ENCODE data around the gene TAMALIN.
"Not testable (repeated sequence)": the region's sequence is repeated elsewhere in the genome, so short reads cannot be mapped to it uniquely, and the experiment has no call there.

TAMALIN gene

GRCh38 chr12:52006726-52007157 is at the start of gene TAMALIN:
TSS of gene TAMALIN (plus strand) at chr12:52006946. CDS start at chr12:52007020, 74 bp downstream.
- DNase-seq: peak; percentile 71

DNA sequence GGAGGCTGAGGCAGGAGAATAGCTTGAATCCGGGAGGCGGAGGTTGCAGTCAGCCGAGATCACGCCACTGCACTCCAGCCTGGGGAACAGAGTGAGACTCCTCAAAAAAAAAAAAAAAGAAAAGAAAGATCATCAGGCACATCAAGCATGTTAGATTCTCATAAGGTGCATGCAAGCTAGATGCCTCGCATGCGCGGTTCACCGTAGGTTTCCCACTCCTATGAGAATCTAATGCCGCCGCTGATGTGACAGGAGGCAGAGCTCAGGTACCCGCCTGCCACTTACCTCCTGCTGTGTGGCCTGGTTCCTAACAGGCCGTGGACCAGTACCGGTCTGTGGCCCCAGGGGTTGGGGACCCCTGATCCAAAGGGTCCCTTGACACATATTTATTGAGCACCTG is 48.2 kb upstream of the TAMALIN start:
- DNase-seq: no peak

DNA sequence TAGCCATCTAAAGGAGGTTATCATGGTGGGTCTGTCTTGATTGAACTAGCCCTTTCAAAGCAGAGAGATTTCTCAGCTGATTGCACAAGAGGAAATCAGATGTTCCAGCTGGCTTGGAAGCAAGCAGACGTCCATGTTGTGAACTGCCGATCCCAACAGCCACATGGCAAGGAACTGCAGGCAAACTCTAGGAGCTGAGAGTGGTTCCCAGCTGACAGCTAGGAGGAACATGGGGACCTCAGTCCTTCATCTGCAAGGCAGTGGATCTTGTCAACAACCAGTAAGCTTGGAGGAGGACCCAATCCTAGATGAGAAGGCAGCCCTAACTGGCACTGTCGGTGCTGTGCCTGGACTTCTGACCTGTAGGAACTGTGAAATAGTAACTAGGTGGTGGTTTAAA is 47.5 kb upstream of the TAMALIN start:
- no peak for DNase-seq

DNA sequence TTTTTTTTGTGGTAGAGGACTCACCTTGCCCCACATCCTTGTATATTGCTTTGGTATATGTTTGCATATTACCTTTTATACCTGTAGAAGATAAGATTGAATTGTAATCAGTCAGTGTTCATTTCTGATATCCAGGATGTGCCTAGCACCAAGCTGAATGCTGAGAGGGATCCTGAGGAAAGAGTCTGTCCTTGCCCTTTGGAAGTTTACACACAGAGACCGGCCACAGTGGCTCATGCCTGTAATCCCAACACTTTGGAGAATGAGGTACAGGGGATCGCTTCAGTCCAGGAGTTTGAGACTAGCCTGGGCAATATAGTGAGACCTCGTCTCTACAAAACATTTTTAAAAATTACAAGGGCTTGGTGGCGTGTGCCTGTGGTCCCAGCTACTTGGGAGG is 46.8 kb upstream of the TAMALIN start:
- DNase-seq: no peak

GRCh38 chr12:51960488-51960887 is 46.3 kb upstream of the TAMALIN start:
- no peak for DNase-seq

- no peak for DNase-seq
These were observed 45.9 kb upstream of the TAMALIN start for GRCh38 chr12:51960890-51961289.

DNA sequence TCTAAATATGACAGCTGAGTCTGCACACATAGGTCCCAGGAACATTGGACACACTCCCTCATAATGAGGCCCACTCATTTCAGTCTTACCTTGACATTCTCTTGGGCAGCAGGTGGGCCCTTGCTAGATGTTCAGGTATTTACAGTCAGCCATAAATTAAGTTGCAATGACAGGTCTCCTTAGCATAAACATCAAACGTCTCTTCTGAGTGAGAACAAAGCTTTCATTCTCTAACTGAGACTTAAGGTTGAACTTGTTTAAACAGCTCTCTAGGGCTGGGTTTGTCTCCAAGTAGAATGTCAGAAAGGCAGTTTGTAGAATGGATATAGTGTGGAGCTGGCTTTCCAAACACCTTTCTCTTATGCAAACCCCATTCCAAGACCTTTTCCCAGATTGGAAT is 44.9 kb upstream of the TAMALIN start:
- DNase-seq: no peak

DNA sequence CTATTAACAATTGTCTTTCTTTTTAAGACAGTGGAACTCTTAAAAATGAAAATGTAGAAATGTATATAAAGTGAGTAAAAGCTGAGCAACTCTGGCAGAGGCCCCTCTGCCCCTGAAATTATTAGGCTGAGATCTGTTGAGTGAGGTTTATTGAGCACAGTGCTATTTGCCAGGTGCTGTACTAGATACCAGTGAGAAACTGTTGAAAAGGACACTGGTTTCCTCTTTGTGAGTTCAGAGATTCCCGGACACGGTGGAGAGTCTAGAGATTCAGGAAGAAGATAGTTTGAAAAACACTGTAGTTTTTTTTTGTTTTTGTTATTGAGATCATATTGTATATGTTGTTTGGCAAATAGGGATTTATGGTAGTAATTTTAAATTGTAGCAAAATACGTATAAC is 44.0 kb upstream of the TAMALIN start:
- DNase-seq: no peak

- no peak for DNase-seq
These were observed 43.3 kb upstream of the TAMALIN start for GRCh38 chr12:51963477-51963876.

- DNase-seq: no peak
These were observed 37.1 kb upstream of the TAMALIN start for GRCh38 chr12:51969643-51970042.

DNA sequence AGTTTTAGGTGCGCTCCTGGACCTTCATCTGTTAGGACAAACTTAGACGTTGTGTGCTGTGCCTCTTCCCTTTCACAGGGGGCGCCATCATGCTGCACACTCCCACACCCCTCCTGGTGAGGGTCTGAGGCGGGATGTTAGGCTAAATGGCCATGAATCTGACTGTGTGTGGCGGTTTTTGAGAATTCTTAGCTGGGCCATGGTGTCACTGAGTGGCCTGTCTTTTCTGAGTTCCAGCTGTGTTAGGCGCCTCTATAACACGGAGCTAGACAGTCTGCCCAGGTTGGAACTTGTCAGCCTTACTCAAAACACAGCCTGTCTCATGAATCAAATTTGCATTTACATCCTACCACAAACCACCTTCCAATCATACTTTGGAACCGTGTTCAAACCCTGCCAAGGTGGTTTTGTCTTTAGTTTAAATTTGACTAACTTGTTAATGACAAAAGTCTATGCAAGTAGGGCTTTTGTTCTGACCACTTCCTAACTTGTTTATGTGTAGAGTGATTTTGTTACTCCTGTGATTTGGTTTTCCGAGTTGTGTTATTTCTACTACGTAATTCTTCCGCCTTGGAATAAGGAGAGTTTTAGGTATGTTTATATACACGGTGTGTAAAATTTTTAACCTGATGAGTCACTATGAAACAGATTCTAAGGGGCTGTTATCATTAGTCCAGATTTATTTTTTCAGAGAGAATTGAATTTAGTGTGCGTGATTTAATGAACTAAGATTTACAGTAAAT is 35.7 kb upstream of the TAMALIN start:
- peak; percentile 33 for DNase-seq

GRCh38 chr12:51971679-51972421 is 34.9 kb upstream of the TAMALIN start:
- DNase-seq: no peak

DNA sequence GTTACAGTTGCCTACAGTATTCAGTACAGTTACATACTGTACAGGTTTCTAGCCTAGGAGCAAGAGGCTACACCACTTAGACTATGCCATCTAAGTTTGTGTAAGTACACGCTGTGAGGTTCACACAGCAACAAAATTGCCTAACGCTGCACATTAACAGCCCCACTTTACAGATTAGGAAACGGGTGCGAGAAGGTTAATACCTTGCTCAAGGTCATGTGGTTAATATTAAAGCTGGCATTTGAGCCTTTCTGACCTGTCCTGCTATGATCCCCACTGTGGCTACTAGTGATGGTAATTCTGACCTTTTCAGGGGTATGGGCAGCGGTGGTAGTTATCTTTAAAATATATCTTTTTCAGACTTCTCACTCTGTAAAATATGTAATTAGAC is 34.3 kb upstream of the TAMALIN start:
- no peak for DNase-seq

GRCh38 chr12:51972849-51973273 is 33.9 kb upstream of the TAMALIN start:
- peak; percentile 29 for DNase-seq

DNA sequence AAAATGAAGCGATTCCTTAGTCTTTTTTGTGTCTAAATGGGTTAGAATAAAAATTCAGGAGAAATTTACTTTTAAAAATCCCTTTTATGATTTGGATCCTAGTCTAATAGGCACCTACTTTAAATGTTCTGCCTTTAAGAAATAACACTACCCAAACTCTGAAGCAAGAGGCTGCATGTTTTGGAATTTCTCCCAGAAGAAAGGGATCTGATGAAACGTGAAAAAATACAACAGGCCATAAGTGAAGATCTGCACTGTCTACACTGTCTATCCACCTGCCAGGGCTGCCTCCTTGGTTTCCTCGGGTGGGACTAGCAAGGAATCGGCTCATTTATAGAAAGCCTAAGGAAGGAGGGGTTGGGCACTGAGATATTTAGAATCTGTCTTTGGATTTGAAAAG is 33.2 kb upstream of the TAMALIN start:
- peak; percentile 45 for DNase-seq

- DNase-seq: no peak
These were observed 32.1 kb upstream of the TAMALIN start for GRCh38 chr12:51974646-51975045.

DNA sequence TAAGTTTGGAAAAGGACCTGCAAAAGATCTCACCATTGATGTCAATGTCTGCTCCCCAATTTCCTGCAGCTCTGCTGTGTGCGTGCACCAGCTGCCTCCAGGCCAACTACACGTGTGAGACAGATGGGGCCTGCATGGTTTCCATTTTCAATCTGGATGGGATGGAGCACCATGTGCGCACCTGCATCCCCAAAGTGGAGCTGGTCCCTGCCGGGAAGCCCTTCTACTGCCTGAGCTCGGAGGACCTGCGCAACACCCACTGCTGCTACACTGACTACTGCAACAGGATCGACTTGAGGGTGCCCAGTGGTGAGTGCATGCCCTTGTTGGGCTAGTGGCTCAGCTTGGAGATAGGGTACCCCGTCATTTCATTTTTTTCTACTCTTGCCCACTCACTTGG is 31.6 kb upstream of the TAMALIN start:
- no peak for DNase-seq

- peak; percentile 83 for DNase-seq
These were observed 30.2 kb upstream of the TAMALIN start for GRCh38 chr12:51976376-51977160.

DNA sequence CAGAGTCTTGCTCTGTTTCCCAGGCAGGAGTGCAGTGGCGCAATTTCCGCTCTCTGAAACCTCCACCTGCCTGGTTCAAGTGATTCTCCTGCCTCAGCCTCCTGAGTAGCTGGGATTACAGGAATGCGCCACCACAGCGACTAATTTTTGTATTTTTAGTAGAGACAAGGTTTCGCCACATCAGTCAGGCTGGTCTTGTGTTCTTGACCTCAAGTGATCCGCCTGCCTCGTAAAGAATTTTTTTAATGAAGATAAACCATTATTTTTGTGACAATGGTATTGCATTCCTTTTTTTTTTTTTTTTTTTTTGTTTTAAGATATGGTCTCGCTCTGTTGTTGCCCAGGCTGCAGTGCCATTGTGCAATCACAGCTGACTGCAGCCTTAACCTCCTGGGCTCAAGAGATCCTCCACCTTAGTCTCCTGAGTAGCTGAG is 29.4 kb upstream of the TAMALIN start:
- DNase-seq: peak; percentile 27

GRCh38 chr12:51979306-51979705 is 27.4 kb upstream of the TAMALIN start:
- DNase-seq: not testable (repeated sequence)

DNA sequence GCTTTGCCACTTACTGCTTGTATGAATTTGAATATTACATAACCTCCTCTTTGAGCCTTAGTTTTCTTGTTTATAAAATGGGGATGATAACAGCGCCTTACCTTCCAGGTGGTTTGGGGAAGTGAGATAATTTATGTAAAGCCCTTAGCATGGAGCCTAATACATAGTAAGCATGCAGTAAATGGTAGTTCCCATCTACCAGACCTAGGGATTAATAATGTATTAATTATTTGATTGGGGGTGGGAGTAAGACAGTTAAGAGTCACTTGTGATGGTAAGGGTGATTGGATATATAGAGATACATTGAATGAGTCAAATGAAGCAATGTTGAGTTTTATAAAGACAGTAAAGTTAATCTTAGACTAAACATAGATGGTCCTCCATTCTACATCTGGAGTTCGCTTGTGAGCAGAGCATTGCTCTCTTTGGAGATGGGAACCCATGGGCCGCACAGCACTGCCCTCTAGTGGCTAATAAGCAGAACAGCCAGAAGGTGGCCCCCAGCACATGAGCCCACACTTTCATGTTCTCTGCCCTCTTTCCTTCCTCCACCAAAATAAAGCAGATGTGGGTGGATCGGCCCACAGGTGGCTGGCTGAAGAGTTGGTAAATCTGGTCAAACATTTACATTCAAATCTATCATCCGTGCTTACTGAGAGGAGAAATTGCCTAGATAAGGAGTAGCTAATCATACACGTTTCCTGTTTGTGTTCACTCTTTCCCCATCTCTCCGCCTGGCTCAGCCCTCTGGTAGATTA is 26.5 kb upstream of the TAMALIN start:
- peak; percentile 66 for DNase-seq

DNA sequence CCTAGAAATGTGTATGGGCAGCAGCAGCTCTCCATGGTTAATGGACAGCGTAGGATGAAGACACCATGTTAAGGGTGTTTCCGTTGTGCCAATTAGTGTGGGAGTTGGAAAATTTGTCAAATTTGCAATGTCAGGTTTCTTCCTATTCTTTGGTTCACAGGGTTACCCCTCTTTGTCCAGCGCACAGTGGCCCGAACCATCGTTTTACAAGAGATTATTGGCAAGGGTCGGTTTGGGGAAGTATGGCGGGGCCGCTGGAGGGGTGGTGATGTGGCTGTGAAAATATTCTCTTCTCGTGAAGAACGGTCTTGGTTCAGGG is 26.0 kb upstream of the TAMALIN start:
- DNase-seq: no peak

DNA sequence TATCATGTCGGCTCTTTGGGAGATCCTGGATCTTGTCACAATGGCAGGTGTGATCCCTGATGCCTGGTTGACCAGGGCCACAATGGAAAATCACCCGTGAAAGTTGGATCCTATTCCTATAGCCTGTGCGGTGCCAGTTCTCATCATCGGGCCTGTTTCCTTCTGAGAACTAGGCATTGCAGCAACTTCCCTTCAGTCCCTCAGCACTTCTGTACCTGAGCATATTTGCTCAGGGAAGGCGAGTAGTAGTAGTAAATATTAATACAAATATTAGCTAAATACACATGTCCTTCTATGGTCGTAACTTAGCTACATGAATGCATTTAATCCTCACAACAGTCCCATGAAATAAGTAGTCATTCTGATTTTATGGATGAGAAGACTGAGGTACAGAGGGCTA is 22.1 kb upstream of the TAMALIN start:
- DNase-seq: no peak

Measured in fibroblast of upper back skin (primary cell).